ENCODE measurements around the gene CLC. TPM values are rescaled to one million over a fixed set of nuclear protein-coding genes. Genes with fewer than 3 reads are reported as not detected.
"Not testable (repeated sequence)": the region's sequence is repeated elsewhere in the genome, so short reads cannot be mapped to it uniquely, and the experiment has no call there.

CLC gene
- 1.7 and 2.1 TPM in 2 replicates for total RNA-seq

DNA sequence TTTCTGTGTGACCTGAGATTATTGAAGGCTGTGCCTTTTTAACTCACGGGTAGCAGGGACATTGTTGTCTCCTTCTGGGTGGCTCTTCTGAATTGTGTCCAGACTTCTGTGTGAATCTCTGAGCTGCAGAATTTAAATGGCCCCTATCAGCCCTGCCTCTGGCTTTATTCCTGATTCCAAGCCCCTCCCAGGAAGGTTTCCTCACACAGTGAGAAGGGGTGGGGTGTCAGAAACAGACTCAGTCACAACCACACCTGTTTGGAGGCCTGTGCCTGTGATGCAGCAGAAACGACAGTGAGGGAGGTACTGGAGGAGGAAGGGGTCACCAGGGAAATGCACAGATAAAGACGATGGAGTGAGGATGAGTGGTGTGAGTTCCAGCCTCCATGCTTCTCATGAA lies at the start of gene CLC:
CLC (minus strand) TSS at position 139 of the 400 bp plus-strand sequence; CDS start at position 62, 77 bp downstream.
- Mint-ChIP-seq H3K9me3 (peaks cover 12% of the 10 kb centered on the region), H3K4me1 (peaks cover 35% of the 10 kb centered on the region), H3K4me3 (peak within 1 kb of the TSS; percentile 20), H3K27ac (peak within 1 kb of the TSS; percentile 65), H3K36me3 (ENCODE audit: low read depth) (no peaks in the 10 kb centered on the region), H3K27me3 (no peaks in the 10 kb centered on the region)
- DNase-seq, result no peak
- intact Hi-C loops (cut with micrococcal nuclease), result loop anchor here (5.0 kb wide), 1 partner anchor 61 kb away; no protein-coding TSS in a partner anchor

DNA sequence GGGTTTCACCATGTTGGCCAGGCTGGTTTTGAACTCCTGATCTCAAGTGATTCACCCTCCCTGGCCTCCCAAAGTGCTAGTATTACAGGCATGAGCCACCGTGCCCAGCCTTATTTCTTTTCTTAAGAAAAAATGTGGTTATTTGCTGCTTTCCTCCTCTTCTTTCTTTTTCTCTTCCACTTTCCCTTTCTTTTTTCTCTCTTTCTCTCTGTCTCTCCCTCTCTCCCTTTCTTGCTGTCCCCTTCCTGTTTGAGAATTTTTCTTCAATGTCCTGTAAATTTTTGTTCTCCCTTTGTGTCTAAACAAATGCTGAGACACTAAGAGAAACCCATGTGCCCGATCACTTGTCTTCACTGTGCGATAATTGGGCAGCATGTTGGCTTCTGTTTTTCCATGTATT lies 43.1 kb upstream of the CLC start:
- Mint-ChIP-seq H3K4me3 (no peak overlapping the region), H3K27ac (no peak overlapping the region), H3K9me3 (peaks cover 3% of the 10 kb centered on the region), H3K4me1 (peaks cover 8% of the 10 kb centered on the region), H3K36me3 (ENCODE audit: low read depth) (no peaks in the 10 kb centered on the region), H3K27me3 (peaks cover 30% of the 10 kb centered on the region)
- intact Hi-C loops (cut with micrococcal nuclease), result no loop called here
- DNase-seq, result no peak

DNA sequence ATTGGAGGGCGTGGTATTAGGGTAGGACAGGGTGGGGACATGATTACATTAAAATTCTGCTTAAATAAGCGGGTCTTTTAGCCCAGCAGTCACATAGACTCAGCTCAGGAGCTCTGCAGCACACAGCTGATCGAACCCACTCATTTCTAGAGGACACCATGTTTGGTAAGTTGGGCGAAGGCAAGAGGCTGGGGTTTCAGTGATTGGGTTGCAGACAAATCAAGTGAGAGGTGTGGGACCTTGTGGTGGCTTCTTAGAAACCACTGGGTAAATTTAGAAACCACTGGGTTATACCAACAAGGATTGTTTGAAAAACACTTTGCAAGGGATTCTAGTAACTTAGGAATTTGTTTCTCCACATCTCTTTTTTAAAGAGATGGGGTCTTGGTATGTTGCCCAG lies 40.9 kb upstream of the CLC start, which contains the start of gene LEUTX:
LEUTX (plus strand) TSS at position 92 of the 400 bp plus-strand sequence; CDS start at position 159, 67 bp downstream.
- H3K27me3 Mint-ChIP-seq, result peaks cover 16% of the 10 kb centered on the region
- peaks cover 3% of the 10 kb centered on the region for H3K9me3 Mint-ChIP-seq
- DNase-seq, result peak; percentile 65
- H3K4me1 Mint-ChIP-seq, result peaks cover 8% of the 10 kb centered on the region
- intact Hi-C loops (cut with micrococcal nuclease), result no loop called here
- H3K36me3 Mint-ChIP-seq (ENCODE audit: low read depth), result no peaks in the 10 kb centered on the region
- no peak within 1 kb of the TSS for H3K4me3 Mint-ChIP-seq
- H3K27ac Mint-ChIP-seq, result no peak within 1 kb of the TSS

DNA sequence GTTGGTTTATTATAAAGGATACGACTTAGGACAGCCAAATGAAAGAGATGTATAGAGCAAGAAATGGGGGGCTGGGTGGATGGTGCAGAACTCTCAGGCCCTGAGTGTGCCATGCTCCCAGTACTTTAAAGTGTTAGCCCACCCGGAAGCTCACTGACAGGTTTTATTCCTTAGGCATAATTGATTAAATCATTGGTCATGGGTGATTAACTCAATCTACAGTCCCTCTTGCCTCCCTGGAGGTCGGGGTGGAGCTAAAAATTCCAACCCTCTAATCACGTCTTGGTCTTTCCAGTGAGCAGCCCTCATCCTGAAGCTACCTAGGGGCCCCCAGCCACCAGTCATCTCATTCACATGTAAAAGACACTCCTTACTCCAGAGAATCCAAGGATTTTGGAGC lies 31.0 kb upstream of the CLC start:
- H3K36me3 Mint-ChIP-seq (ENCODE audit: low read depth), result no peaks in the 10 kb centered on the region
- H3K27ac Mint-ChIP-seq, result no peak overlapping the region
- intact Hi-C loops (cut with micrococcal nuclease), result loop anchor here (10.0 kb wide), 1 partner anchor 214 kb away; no protein-coding TSS in a partner anchor
- DNase-seq, result no peak
- no peak overlapping the region for H3K4me3 Mint-ChIP-seq
- H3K27me3 Mint-ChIP-seq, result peaks cover 23% of the 10 kb centered on the region
- H3K9me3 Mint-ChIP-seq, result peaks cover 4% of the 10 kb centered on the region
- H3K4me1 Mint-ChIP-seq, result peaks cover 3% of the 10 kb centered on the region

DNA sequence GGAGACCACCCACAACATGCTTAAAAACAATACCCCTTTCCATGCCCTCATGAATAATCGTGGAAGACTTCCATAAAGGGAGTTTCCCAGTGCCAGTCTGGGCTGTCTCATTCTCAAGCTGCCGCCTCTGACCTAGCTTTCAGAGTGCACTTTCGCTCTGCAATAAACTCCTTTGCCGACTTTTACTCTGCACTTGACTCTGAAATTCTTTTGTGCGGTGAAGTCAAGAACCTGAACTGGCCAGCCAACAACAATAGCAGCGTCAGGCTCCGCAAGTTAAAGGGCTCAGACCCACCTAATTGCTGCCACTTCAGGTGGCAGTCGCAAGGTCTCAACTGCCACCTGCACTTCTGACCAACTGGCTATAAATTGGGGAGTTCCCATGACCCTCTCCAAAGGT lies 30.5 kb upstream of the CLC start:
- Mint-ChIP-seq H3K4me1 (peaks cover 3% of the 10 kb centered on the region), H3K27me3 (peaks cover 25% of the 10 kb centered on the region), H3K27ac (no peak overlapping the region), H3K36me3 (ENCODE audit: low read depth) (no peaks in the 10 kb centered on the region), H3K9me3 (peaks cover 4% of the 10 kb centered on the region), H3K4me3 (no peak overlapping the region)
- no peak for DNase-seq
- intact Hi-C loops (cut with micrococcal nuclease), result loop anchor here (10.0 kb wide), 1 partner anchor 214 kb away; no protein-coding TSS in a partner anchor

DNA sequence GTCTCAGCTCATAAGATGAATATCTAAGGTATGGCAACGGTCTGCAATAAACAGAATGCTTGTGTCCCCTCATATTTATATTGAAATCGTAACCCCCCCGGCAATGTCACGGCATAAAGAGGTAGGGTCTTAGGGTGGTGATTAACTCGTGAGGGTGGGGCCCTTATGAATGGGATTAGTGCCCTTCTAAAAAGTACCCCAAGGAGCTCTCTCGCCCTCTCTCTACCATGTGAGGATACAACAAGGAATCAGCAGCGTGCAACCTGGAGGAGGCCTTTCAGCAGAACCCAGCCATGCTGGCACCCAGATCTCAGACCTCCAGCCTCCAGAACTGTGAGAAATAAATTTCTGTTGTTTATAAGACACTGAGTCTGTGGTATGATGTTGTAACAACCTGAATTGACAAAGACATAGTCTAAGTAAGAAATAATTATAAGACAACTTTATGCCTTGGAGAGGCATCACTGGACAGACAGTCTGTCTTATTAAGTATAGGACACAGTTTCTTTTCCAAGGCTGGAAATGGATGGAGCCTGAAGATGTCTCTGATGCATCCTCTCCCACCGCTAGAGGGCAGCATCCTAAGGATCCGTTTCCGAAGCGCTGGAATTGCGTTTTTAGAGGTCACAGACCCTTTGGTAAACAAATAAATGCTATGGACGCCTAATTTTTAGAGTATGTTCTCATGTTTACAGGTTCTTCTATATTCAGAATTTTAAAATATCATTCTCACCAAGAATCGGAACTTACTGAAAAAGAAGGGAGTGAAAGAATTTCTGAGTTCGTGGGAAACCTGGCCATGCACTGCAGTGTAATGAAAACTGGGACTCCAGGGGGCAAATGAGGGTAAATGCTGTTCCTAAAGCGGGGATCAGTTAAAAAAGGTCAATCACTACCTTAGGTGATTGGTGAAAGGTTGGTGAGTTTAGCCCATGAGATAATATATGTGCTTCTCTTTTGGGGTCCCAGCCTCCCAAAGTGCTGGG lies 27.6 kb upstream of the CLC start:
- H3K36me3 Mint-ChIP-seq (ENCODE audit: low read depth), result no peaks in the 10 kb centered on the region
- H3K4me1 Mint-ChIP-seq, result peaks cover 4% of the 10 kb centered on the region
- no peak overlapping the region for H3K4me3 Mint-ChIP-seq
- H3K27ac Mint-ChIP-seq, result no peak overlapping the region
- peak; percentile 79 for DNase-seq
- intact Hi-C loops (cut with micrococcal nuclease), result loop anchor here (2.0 to 10.0 kb wide), 2 partner anchors 87 to 211 kb away; no protein-coding TSS in a partner anchor
- peaks cover 22% of the 10 kb centered on the region for H3K27me3 Mint-ChIP-seq
- H3K9me3 Mint-ChIP-seq, result peaks cover 4% of the 10 kb centered on the region

DNA sequence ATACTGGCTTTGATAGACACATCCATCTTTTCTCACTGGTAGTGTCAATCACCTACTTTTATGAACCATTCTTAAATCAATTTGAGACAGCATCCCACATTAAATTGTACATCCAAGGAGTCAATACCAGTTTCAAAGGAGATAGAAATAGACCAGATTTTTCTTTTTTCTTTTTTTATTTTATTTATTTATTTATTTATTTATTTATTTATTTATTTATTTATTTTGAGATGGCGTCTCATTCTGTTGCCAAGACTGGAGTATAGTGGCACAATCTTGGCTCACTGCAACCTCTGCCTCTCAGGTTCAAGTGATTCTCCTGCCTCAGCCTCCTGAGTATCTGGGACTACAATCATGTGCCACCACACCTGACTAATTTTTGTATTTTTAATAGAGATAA lies 24.0 kb upstream of the CLC start:
- H3K36me3 Mint-ChIP-seq (ENCODE audit: low read depth); H3K9me3 Mint-ChIP-seq; DNase-seq; H3K4me1 Mint-ChIP-seq; H3K27ac Mint-ChIP-seq; H3K4me3 Mint-ChIP-seq: not testable (repeated sequence)
- H3K27me3 Mint-ChIP-seq, result peaks cover 15% of the 10 kb centered on the region
- intact Hi-C loops (cut with micrococcal nuclease), result loop anchor here (10.0 kb wide), 1 partner anchor 207 kb away; no protein-coding TSS in a partner anchor

DNA sequence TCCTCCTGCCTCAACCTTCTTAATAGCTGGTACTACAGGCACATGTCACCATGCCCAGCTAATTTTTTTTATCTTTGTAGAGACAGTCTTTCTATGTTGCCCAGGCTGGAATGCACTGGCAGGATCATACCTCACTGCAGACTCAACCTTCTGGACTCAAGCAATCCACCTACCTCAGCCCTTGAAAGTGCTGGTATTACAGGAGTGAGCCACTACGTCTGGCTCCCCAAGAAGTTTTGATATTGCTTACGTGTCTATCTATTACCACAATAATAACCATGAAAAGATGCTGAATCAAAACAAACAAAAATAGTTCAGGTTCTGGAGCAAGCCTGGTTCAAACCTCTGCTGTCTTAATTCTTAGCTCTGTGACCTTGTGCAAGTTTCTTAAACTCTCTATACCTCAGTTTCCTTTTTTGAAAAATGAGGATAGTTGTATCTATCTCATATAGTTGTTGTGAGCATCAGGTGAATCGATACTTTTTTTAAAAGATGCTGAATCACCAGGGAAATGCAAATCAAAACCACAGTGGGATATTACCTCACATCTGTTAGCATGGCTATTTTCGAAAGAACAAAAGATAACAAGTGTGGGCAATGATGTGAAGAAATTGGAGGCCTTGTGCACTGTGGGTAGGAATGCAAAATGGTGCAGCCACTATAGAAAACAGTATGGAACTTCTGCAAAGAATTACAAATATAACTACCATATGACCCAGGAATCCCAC lies 21.8 kb upstream of the CLC start:
- H3K9me3 Mint-ChIP-seq, result no peaks in the 10 kb centered on the region
- peaks cover 6% of the 10 kb centered on the region for H3K4me1 Mint-ChIP-seq
- H3K27me3 Mint-ChIP-seq, result peaks cover 20% of the 10 kb centered on the region
- no peak overlapping the region for H3K4me3 Mint-ChIP-seq
- H3K36me3 Mint-ChIP-seq (ENCODE audit: low read depth), result no peaks in the 10 kb centered on the region
- no peak for DNase-seq
- intact Hi-C loops (cut with micrococcal nuclease), result loop anchor here (10.0 kb wide), 1 partner anchor 205 kb away; no protein-coding TSS in a partner anchor
- H3K27ac Mint-ChIP-seq, result no peak overlapping the region

DNA sequence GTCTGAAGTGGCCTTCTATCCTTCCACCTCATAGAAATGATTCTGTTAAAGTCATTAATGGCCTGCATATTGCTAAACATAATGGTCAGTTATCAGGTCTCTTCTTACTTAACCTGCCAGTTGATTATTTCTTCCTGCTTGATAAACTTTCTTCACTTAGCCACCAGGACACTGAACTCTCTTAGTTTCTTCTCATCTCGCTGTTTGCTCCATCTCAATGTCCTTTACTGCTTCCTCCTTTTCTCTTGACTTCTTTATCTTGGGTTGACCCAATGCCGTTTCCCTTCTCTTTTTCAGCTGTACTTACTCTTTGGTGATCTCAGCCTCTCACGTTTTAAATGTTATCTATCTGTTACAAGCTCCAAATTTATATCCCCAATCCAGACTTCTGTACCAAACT lies 17.1 kb upstream of the CLC start:
- intact Hi-C loops (cut with micrococcal nuclease), result no loop called here
- no peak for DNase-seq
- Mint-ChIP-seq H3K4me3 (no peak overlapping the region), H3K27ac (no peak overlapping the region), H3K36me3 (ENCODE audit: low read depth) (no peaks in the 10 kb centered on the region), H3K27me3 (peaks cover 23% of the 10 kb centered on the region), H3K4me1 (peaks cover 5% of the 10 kb centered on the region), H3K9me3 (no peaks in the 10 kb centered on the region)

DNA sequence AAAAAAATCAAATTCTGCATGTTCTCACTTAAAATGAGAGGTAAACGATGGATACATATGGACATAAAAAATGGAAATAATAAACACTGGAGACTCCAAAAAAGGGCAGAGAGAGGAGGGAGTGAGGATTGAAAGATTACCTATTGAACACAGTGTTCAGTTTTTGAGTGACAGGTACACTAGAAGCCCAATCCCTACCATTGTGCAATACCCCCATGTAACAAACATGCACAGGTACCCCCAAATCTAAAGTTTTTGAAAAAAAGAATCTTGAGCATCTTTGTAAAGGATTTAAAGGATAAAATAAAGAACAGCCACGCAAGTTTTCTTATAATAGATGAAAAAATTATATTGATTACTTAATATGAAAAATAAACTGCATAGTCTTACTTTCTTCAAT lies 16.7 kb upstream of the CLC start:
- intact Hi-C loops (cut with micrococcal nuclease), result no loop called here
- no peak overlapping the region for H3K4me3 Mint-ChIP-seq
- no peaks in the 10 kb centered on the region for H3K9me3 Mint-ChIP-seq
- H3K27me3 Mint-ChIP-seq, result peaks cover 23% of the 10 kb centered on the region
- DNase-seq, result no peak
- peaks cover 5% of the 10 kb centered on the region for H3K4me1 Mint-ChIP-seq
- no peak overlapping the region for H3K27ac Mint-ChIP-seq
- no peaks in the 10 kb centered on the region for H3K36me3 Mint-ChIP-seq (ENCODE audit: low read depth)

DNA sequence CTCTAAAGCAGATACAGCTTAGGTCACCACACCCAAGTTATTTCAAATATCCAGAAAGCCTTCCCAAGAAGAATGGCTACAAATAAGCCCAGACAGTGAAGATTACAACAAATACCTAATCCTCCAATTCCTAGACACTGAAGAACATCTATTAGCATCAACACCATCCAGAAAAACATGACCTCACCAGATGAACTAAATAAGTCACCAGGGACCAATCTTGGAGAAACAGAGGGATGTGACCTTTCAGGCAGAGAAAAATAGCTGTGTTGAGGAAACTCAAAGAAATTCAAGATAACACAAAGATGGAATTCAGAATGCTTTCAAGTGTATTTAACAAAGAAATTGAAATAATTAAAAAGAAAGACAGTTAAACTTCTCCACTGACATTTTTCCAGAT lies 15.0 kb upstream of the CLC start:
- Mint-ChIP-seq H3K4me3 (no peak overlapping the region), H3K27ac (no peak overlapping the region), H3K9me3 (no peaks in the 10 kb centered on the region), H3K4me1 (peaks cover 3% of the 10 kb centered on the region), H3K27me3 (peaks cover 24% of the 10 kb centered on the region), H3K36me3 (ENCODE audit: low read depth) (no peaks in the 10 kb centered on the region)
- DNase-seq, result no peak
- intact Hi-C loops (cut with micrococcal nuclease), result no loop called here

DNA sequence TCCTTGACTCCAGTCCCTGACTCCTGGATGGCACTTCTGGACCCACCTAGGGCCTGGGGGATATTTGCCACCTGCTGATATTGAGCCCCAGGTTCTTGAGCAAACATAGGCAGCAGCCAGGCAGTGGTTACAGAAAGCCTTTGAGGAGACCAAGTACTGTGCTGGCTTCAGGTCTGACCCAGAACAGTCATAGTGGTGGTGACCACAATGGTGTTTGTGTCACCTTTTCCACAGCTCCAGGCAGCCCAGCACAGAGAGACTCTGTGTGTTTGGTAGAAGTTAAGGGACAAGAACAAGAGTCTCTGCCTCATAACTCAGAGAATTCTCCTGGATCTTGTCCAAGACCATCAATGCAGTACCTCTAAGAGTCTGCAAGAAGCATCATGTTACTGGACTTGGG lies 14.6 kb upstream of the CLC start:
- Mint-ChIP-seq H3K27ac (no peak overlapping the region), H3K9me3 (no peaks in the 10 kb centered on the region), H3K4me3 (no peak overlapping the region), H3K4me1 (peaks cover 3% of the 10 kb centered on the region), H3K27me3 (peaks cover 26% of the 10 kb centered on the region), H3K36me3 (ENCODE audit: low read depth) (no peaks in the 10 kb centered on the region)
- intact Hi-C loops (cut with micrococcal nuclease), result no loop called here
- DNase-seq, result no peak

DNA sequence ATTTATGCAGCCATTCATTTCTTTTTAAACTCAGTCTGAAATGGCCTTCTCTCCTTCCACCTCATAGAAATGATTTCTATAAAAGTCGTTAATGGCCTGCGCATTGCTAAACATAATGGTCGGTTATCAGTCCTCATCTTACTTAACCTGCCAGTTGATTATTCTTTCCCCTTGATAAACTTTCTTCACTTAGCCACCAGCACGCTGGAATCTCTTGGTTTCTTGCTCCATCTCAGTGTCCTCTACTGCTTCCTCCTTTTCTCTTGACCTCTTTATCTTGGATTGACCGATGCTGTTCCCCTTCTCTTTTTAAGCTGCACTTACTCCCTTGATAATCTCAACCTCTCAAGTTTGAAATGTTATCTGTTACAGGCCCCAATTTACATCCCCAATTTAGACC lies 12.2 kb upstream of the CLC start:
- Mint-ChIP-seq H3K4me3 (no peak overlapping the region), H3K9me3 (no peaks in the 10 kb centered on the region), H3K27ac (no peak overlapping the region), H3K27me3 (peaks cover 30% of the 10 kb centered on the region), H3K4me1 (peaks cover 3% of the 10 kb centered on the region), H3K36me3 (ENCODE audit: low read depth) (no peaks in the 10 kb centered on the region)
- no peak for DNase-seq
- intact Hi-C loops (cut with micrococcal nuclease), result no loop called here

All from activated CD4-positive, alpha-beta T cell treated with anti-CD3 and anti-CD28 coated beads, Interleukin-2, amount 10 ng/mL, durations not matched to agents 24 days and 14 days (primary cell).